ENCODE results near the gene ATE1.
"Not testable (repeated sequence)": the region's sequence is repeated elsewhere in the genome, so short reads cannot be mapped to it uniquely, and the experiment has no call there.

The ATE1 gene

DNA sequence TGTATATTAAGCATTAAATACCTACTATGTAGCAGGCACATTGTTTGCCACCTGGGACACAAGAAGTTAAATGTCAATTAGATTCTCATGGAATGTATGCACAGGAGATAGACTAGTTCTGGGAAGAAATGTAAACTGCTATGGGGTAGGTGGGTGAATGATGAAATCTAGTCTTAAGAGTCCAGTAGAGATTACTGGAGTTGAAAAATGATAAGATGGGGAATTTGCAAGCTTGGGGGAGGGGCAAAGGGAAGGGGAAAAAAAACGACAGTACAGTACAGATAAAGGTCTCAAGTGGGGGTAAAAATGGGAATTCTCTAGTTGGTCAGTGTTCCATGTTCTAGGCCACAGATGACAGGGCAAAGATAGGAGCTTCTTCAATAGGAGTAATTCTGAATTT, 94.4 kb downstream of the ATE1 start:
- in situ Hi-C loops (cut with HindIII; ENCODE audit: low sequenced_read_pairs) = no loop called here

DNA sequence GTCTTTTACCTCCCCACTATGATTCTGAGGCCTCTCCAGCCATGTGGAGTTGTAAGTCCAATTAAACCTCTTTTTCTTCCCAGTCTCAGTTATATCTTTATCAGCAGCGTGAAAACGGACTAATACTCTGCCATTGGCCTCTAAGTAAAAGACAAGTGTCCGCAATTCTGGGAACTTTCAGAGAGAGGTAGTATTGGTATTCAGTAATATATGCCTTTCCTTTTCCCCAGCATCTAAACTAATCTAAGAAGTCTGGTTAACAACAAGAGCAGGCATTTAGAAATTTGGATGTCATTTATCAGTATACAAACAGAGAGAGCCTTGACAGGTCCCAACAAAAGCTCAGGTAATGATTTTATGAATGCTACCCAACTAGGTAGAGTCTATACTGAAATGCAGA, 95.2 kb downstream of the ATE1 start:
- in situ Hi-C loops (cut with HindIII; ENCODE audit: low sequenced_read_pairs) = no loop called here

DNA sequence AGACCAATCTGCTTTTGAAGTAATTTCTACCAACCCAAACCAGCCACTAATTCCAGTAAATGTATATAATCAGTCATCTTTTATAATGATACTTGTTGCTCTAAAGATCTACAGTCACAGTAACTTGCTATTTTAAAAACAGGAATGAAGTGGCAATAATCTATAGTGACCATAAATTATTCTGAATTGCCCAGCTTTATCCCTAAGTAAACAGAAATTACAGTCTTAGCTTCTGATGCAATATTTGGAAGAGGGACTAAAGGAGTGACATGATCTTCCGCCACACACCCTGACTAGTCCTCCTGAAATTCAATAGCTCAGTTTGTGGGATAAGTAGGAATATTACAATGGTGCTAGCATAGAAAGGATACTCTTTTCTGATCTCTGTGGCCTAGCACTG, 96.1 kb downstream of the ATE1 start:
- in situ Hi-C loops (cut with HindIII; ENCODE audit: low sequenced_read_pairs) = no loop called here

DNA sequence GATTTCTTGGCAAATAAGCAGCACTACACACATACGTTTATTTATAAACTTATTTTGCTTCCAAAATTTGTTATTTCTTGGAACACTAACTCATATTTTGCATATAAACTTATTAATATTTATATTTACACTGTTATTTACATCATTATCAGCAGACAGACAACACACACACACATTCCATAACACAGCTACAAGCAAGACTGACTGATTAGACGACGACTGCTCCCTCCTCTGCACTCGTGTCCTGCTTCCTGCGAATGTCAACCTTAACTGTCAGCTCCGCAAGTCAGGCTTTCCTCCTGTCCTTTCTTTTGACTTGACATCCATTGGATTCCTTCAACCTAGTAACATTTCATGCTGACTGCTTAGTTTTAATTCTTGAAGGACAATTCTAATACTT, 96.6 kb downstream of the ATE1 start:
- in situ Hi-C loops (cut with HindIII; ENCODE audit: low sequenced_read_pairs) = no loop called here

DNA sequence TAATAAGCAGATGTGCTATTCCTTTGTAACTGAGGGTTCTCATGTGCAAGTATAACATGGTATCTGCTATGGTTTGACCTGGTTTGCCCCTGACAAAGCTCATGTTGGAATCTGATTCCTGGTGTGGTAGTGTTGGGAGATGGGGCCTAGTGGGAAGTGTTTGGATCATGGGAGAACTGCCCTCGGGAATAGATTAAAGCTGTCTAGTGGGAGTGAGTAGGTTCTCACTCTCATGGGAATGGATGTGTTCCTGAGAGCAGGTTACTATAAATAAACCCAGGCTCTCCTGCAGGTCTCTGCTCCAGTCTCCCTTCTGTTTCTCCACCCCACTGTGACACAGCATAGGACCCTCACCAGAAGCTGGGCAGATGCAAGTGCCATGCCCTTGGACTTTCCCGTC, 97.7 kb downstream of the ATE1 start:
- in situ Hi-C loops (cut with HindIII; ENCODE audit: low sequenced_read_pairs) = no loop called here

DNA sequence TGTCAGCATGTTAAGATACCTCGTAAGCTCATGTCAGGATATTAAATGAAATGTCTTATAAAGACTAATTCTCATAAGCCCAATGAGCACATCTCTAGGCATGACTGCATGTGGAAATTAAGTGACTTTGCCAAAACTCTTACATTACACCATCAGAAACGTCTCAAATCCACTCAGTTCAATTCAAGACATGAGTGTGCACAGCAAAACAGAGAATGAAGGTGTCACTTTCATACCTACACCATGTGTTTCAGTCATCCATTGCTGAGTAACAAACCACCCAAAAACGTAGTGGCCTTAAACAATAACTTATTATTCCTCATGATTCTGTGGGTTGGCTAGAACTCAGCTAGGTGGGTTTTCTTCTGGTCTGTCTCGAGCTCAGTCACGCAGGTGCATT, 99.8 kb downstream of the ATE1 start:
- in situ Hi-C loops (cut with HindIII; ENCODE audit: low sequenced_read_pairs) = no loop called here

DNA sequence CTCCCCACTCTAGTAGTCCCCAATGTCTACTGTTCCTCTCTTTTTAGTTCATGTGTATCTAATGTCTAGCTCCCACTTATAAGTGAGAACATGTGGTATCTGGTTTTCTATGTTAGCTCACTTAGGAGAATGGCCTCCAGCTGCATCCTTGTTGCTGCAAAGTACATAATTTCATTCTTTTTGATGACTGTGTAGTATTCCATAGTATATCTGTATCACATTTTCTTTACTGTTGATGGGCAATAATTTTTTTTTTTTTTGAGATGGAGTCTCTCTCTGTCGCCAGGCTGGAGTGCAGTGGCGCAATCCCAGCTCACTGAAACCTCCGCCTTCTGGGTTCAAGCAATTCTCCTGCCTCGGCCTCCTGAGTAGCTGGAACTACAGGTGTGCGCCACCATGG, 101.1 kb downstream of the ATE1 start:
- in situ Hi-C loops (cut with HindIII; ENCODE audit: low sequenced_read_pairs) = not testable (repeated sequence)

DNA sequence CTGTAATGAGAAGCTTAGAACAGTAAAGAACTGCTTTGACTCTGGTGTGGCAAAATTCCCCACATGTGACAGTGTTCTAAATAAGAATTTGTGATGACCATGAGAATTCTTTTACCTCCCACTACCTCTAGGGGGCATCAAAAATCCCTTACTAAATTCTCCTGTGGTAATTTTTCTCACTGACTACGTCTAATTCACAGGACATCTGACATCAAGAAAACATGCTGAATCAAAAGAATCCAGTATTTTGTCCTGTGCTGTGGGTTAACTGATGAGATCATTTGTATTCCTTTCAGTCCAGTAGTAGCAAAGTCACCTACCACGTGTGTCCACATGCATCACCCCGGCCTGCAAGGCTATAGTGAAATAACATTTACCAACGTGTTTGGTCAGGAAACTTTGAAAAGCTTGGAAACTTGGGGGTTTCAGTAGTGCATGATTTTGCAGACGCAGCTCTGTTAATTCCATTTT, 103.8 kb downstream of the ATE1 start:
- in situ Hi-C loops (cut with HindIII; ENCODE audit: low sequenced_read_pairs) = no loop called here

DNA sequence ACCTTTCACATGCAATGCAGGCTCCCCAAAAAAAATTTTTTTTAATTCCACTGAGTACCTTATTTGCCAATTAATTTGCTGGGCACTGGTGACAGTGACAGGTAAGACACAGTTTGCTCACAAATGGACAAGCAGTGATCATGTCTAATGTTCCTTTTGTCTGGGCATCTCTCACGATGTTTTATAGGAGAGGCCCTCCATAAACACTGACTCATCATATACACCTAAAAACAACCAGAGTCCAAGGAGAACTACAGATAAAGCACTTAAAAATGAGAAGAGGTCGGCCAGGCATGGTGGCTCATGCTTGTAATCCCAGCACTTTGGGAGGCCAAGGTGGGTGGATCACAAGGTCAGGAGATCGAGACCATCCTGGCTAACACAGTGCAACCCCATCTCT, 105.1 kb downstream of the ATE1 start:
- in situ Hi-C loops (cut with HindIII; ENCODE audit: low sequenced_read_pairs) = no loop called here

DNA sequence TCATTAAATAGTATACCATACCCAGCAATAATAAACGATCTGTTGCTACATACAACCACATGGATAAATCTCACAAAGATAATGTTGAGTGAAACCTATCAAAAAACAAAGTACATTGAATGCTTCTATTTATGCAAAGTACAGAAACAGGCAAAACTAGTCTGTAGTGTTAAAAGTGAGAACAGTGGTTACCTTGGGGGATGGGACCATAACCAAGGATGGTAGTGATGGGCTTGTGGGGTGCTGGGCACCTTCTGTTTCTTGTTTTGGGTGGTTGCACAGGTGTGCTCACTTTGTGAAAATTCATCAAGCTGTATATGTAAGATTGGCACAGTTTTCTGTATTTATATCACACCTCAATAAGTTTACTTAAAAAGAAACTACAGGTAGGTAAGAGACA, 105.7 kb downstream of the ATE1 start:
- in situ Hi-C loops (cut with HindIII; ENCODE audit: low sequenced_read_pairs) = no loop called here

DNA sequence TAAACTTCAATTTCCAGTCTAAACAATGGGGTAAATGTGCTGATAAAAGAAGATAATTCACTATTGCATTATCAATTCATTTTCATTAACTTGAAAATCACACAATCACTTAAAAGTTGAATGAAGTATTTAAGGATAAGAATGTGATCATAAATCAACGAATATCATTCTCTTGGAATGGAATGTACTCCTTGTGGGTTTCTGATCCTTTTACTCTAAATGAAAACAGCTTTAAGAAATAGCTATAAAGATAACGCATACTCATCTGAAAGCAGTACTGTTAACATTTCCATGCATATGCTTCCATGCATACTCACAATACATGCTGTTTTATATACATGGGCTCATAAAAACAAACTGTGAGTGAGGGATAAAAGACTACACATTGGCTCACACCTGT, 108.8 kb downstream of the ATE1 start:
- in situ Hi-C loops (cut with HindIII; ENCODE audit: low sequenced_read_pairs) = no loop called here

DNA sequence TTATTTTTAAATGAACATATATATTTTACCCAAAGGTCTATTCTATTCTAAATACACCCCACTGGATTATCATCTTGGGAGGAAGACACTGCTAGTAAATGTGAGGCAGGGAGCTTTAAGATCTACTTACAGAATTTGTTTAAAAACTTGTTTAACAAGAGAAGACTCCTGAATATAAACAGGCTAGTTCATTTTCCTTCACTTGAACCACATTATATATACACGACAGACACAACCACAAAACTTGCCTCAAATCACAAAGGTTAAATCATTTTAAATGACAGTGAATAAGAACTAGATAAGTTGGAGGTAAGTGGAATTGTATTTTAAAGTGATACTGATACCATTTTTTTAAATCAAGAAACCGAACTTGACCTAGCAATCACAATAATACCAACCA, 109.2 kb downstream of the ATE1 start:
- in situ Hi-C loops (cut with HindIII; ENCODE audit: low sequenced_read_pairs) = no loop called here

DNA sequence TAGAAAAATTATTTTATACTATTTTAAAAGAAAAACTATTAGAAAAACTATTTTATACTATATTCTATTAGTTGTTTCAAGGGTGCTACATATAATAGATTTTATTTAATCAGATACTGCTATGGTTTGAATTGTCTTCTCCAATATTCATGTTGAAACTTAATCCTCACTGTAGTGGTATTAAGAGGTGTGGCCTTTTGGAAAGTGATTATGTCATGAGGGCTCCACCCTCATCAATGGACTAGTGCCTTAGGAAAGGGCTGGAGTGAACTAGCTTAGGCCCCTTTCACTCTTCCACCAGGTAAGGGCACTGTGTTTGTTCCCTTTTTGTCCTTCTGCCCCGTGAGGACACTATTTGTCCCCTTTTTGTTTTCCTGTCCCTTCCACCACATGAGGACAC, 111.6 kb downstream of the ATE1 start:
- in situ Hi-C loops (cut with HindIII; ENCODE audit: low sequenced_read_pairs) = no loop called here

DNA sequence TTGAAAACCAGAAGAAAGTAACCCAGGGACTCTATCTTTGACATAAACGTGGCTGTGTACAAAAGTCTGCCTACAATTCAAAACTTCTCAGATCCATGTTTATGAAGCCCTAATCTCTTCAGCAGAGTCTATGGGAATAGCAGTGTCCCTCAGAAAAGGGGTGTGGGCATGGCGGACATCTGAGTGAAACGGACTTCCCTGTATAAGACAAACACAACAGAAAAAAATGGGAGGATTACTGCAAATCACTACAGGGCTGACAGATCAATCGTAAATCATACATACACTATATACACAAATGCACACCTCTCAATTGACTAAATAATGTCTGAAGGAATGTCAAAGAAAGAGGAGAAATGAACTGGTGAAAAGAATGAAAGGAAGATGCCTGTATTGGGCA, 114.0 kb downstream of the ATE1 start:
- in situ Hi-C loops (cut with HindIII; ENCODE audit: low sequenced_read_pairs) = no loop called here

DNA sequence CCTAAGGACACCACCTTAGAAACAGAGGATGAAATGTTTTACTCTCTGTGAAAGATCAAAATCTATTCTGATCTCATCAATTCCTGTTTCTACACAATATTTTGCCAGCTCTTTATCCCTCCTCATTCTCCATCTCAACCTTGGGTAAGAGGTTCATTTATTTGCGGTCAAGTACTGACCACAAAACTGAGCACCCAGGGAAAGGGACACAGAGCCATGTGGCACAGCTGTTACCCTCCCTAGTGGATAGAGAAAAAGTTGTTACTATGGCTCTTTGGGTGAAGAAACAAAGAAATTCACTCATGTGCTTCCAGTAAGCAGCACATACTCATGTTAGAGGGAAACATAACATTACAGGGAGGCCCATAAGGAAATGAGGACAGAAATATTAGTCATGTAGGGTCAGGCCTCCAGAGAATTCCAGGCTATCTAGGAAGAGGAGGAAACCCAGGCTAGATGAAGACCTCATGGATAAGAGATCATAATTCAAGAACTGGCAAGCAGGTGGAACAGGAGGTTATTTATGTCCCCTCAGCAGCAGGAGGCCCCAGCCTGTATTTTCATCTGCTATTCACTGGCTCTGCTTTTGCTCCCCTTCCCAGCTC, 114.5 kb downstream of the ATE1 start:
- in situ Hi-C loops (cut with HindIII; ENCODE audit: low sequenced_read_pairs) = no loop called here

DNA sequence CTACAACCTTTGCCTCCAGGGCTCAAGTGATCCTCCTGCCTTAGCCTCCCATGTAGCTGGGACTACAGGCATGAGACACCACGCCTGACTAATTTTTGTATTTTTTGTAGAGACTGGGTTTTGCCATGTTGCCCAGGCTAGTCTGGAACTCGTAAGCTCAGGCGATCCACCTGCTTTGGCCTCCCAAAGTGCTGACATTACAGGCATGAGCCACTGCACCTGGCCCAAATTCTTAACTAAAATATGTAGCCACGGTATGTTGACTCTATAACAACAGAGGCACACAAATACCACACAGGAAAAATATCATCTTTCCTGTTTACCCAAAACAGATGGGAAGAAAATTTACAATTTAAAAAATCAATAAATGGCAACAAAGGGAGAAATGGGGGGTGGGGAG, 115.8 kb downstream of the ATE1 start:
- in situ Hi-C loops (cut with HindIII; ENCODE audit: low sequenced_read_pairs) = no loop called here

DNA sequence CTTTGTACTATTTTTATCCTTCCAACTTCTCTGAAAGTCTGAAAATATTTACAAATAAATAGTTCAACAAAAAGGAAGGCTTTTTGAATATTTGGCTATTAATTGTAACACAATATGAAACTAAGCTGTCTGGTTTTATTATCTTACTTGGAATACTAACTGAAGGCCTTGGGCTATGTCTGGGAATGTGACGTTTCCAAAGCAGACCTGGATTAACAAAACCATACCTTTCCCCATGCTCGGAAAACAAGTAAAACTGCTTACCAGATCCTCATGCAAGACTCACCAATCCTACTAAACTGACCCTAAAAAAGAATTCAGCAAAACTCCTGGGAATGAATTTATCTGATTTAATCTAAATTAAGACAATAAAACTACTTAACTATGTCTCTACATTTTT, 116.4 kb downstream of the ATE1 start:
- in situ Hi-C loops (cut with HindIII; ENCODE audit: low sequenced_read_pairs) = no loop called here

DNA sequence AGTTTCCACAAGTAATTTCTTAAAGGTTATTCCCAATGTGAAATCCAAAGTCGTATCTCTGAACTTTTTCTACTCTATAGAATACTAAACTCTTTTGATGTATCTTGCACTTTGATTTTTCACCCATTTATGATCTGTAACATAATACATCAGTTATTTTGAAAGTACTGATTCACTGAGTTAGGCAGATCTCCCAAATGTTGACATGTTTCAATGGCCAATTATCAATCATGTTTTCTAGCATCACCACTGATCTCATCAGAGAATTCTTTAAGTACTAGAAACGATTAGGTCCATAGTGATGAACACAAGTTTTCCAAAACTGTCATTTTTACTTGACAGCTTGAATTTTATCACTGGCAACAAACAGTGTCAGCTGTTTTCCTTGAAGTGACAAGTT, 119.0 kb downstream of the ATE1 start:
- in situ Hi-C loops (cut with HindIII; ENCODE audit: low sequenced_read_pairs) = no loop called here

DNA sequence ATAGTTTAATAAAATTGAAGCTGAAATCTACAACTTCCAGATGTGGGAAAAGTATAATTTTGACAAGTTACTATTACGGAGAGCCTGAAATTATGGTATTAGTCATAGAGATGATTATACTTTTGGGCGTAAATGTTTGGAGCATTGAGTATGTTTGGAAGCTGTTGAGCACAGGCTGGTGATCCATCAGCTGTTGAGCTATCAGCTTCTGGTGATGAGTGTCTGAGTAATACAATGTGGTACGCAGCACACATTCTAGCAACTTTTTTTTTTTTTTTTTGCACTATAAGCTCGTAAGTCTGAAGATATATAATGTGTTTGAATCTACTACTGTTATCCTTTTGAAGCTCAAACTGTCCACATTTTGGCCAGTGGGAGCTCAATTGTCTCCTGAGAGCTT, 123.4 kb downstream of the ATE1 start:
- in situ Hi-C loops (cut with HindIII; ENCODE audit: low sequenced_read_pairs) = no loop called here

DNA sequence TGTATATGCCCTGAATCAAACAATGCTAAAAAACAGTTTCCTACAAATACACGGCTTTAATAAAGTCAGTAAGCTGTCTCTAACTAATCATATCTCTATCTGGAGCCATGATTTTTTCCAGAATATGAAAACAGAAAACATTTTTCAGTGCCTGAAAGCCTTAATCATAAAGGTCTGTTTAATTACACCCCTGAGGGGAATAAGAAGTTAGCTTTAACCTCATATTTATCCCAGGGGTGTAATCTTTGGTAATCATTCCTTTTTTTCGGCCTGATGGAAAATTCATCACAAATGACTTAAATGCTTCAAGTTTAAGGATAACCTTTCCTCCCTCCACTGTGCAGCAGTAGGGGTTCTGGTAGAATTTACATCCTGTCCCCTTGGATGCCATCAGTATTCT, 124.2 kb downstream of the ATE1 start:
- in situ Hi-C loops (cut with HindIII; ENCODE audit: low sequenced_read_pairs) = no loop called here

DNA sequence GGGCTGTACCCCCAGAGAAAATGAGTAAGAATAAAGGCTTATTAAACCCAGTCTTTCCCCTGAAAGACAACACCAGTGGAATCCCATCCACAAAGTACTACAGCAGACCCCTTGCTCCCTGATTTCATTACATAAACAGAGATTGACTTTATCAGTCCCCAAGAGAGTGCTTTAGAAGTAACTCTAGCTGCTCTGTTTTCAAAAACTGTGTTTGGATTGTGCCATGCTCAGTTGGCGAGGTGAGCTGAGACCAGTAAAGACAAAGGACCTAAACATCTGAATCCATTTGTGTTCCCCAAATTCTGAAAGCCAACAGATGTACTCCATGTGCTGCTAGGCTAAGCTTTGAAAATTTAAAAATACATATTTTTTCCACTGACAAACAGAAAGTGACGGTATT, 127.0 kb downstream of the ATE1 start:
- in situ Hi-C loops (cut with HindIII; ENCODE audit: low sequenced_read_pairs) = no loop called here

DNA sequence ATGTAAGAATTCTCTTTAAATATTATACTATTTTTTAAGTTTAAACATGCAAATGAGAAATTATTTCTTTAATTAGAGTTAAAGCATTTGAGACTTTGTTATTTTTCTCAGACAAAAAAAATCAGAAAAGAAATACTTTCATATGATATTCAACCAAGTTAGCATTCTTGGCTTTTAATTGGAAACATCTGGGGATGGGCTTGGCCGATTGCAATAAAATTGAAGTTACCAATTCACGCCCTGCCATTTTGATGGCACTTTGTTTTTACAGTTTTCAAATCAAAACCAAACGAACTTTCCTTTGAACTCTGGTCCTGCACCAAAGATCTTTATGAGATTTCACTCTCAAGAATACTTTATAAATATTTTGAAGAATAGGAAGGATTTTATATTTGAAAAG, 127.7 kb downstream of the ATE1 start:
- in situ Hi-C loops (cut with HindIII; ENCODE audit: low sequenced_read_pairs) = no loop called here

DNA sequence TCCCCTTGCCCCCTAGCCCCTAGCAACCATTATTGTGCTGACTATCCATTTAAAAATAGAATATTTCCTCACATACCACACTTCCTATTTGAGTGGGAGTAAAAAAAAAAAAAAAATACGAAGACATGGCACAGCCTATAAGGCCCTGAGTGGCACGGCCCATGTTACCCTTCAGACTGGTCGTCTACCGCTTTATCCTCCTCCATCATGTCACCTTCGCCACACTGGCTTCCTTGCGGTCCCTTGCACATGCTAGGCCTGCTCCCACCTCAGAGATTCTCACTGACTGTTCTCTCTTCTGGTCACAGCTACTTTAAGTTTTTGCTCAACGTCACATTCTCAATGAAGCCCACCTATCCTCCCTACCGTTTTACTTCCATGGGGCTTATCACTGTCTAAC, 130.3 kb downstream of the ATE1 start:
- in situ Hi-C loops (cut with HindIII; ENCODE audit: low sequenced_read_pairs) = no loop called here

DNA sequence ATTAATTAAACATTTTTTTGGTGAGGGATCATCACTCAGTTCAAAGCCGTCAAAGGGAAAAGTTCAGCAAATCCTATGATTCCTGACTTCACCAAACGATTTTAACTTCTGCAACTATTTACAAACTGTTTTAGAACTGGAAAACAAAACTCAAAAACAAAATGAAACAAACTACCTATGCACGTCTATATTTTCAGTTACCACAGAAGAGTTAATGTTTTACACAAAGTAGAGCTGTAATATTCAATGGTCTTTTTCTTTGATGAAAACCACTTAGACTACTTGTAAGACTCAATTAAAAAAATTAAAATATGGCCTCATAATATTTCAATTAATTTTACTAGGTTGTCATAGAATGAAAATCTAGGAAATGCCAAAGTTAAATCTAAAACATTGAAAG, 131.5 kb downstream of the ATE1 start:
- in situ Hi-C loops (cut with HindIII; ENCODE audit: low sequenced_read_pairs) = no loop called here
